ENCODE measurements around the gene KCTD15.
"Not testable (repeated sequence)": the region's sequence is repeated elsewhere in the genome, so short reads cannot be mapped to it uniquely, and the experiment has no call there.

Gene KCTD15

GRCh38 chr19:33815380-33816340 is 19.0 kb downstream of the KCTD15 start:
- no peak for DNase-seq

GRCh38 chr19:33818411-33818810 is 21.7 kb downstream of the KCTD15 start:
- DNase-seq = no peak

- not testable (repeated sequence) for DNase-seq
These were observed 22.4 kb downstream of the KCTD15 start for GRCh38 chr19:33819078-33819477.

- DNase-seq = no peak
These were observed 22.8 kb downstream of the KCTD15 start for GRCh38 chr19:33819506-33819879.

- DNase-seq = peak; percentile 27 to 30
These were observed 23.5 kb downstream of the KCTD15 start for GRCh38 chr19:33819880-33820781.

GRCh38 chr19:33821871-33822270 is 25.2 kb downstream of the KCTD15 start:
- DNase-seq = no peak

- DNase-seq = no peak
These were observed 26.7 kb downstream of the KCTD15 start for GRCh38 chr19:33823341-33823740.

- DNase-seq = no peak
These were observed 28.9 kb downstream of the KCTD15 start for GRCh38 chr19:33825556-33825955.

- no peak for DNase-seq
These were observed 29.9 kb downstream of the KCTD15 start for GRCh38 chr19:33826521-33826920.

GRCh38 chr19:33828266-33829075 is 31.8 kb downstream of the KCTD15 start:
- DNase-seq = no peak

- no peak for DNase-seq
These were observed 33.6 kb downstream of the KCTD15 start for GRCh38 chr19:33830264-33830663.

GRCh38 chr19:33831825-33832224 is 35.2 kb downstream of the KCTD15 start:
- DNase-seq = no peak

- no peak for DNase-seq
These were observed 36.0 kb downstream of the KCTD15 start for GRCh38 chr19:33832633-33833032.

- DNase-seq = no peak
These were observed 43.7 kb downstream of the KCTD15 start for GRCh38 chr19:33840382-33840781.

- DNase-seq = no peak
These were observed 44.1 kb downstream of the KCTD15 start for GRCh38 chr19:33840783-33841182.

GRCh38 chr19:33841685-33842084 is 45.0 kb downstream of the KCTD15 start:
- DNase-seq = no peak

- DNase-seq = no peak
These were observed 47.8 kb downstream of the KCTD15 start for GRCh38 chr19:33844478-33844877.

- DNase-seq = no peak
These were observed 48.8 kb downstream of the KCTD15 start for GRCh38 chr19:33845498-33845897.

- no peak for DNase-seq
These were observed 53.0 kb downstream of the KCTD15 start for GRCh38 chr19:33849551-33850147.

GRCh38 chr19:33859016-33859415 is 62.3 kb downstream of the KCTD15 start:
- DNase-seq = no peak

GRCh38 chr19:33860312-33861090 is 63.8 kb downstream of the KCTD15 start:
- no peak for DNase-seq

- DNase-seq = no peak
These were observed 65.3 kb downstream of the KCTD15 start for GRCh38 chr19:33861950-33862349.
